ENCODE data around the gene EGFR.

EGFR gene

GRCh38 chr7:55194522-55194921 is 175.7 kb downstream of the EGFR start:
- DNase-seq = no peak

- no peak for DNase-seq
Measured at GRCh38 chr7:55198634-55199392, 180.0 kb downstream of the EGFR start.

GRCh38 chr7:55199418-55199817 is 180.6 kb downstream of the EGFR start:
- no peak for DNase-seq

GRCh38 chr7:55200441-55200840 is 181.6 kb downstream of the EGFR start:
- no peak for DNase-seq

GRCh38 chr7:55202150-55202913 is 183.5 kb downstream of the EGFR start:
- no peak for DNase-seq

GRCh38 chr7:55203300-55203699 is 184.5 kb downstream of the EGFR start:
- DNase-seq = no peak

- no peak for DNase-seq
Measured at GRCh38 chr7:55205124-55205955, 186.5 kb downstream of the EGFR start.

GRCh38 chr7:55206235-55207029 is 187.6 kb downstream of the EGFR start:
- no peak for DNase-seq

- no peak for DNase-seq
Measured at GRCh38 chr7:55207436-55208125, 188.8 kb downstream of the EGFR start.

- DNase-seq = no peak
Measured at GRCh38 chr7:55209366-55209765, 190.5 kb downstream of the EGFR start.

GRCh38 chr7:55210176-55210575 is 191.4 kb downstream of the EGFR start:
- DNase-seq = no peak

GRCh38 chr7:55210716-55211115 is 191.9 kb downstream of the EGFR start:
- DNase-seq = no peak

- no peak for DNase-seq
Measured at GRCh38 chr7:55211726-55212125, 192.9 kb downstream of the EGFR start.

GRCh38 chr7:55212176-55212575 is 193.4 kb downstream of the EGFR start:
- no peak for DNase-seq

- no peak for DNase-seq
Measured at GRCh38 chr7:55212838-55213237, 194.0 kb downstream of the EGFR start.

GRCh38 chr7:55214707-55215106 is 195.9 kb downstream of the EGFR start:
- DNase-seq = no peak

- no peak for DNase-seq
Measured at GRCh38 chr7:55223023-55223422, 204.2 kb downstream of the EGFR start.

- no peak for DNase-seq
Measured at GRCh38 chr7:55224111-55224510, 205.3 kb downstream of the EGFR start.

GRCh38 chr7:55224810-55225209 is 206.0 kb downstream of the EGFR start:
- no peak for DNase-seq

GRCh38 chr7:55230014-55230413 is 211.2 kb downstream of the EGFR start:
- no peak for DNase-seq

- no peak for DNase-seq
Measured at GRCh38 chr7:55231736-55232280, 213.0 kb downstream of the EGFR start.

- no peak for DNase-seq
Measured at GRCh38 chr7:55233001-55233400, 214.2 kb downstream of the EGFR start.

All from right hindlimb (tissue), 1 donor.